Measurements from ENCODE around the gene SLC66A1. TPM values are rescaled to one million over a fixed set of nuclear protein-coding genes. Genes with fewer than 3 reads are reported as not detected.
A peak's percentile ranks its signal among the peaks of the same experiment; 100 is the strongest.

The SLC66A1 gene
- total and polyA plus RNA-seq, 9 donors, result 2.4 to 15.2 (median 10.4) TPM

DNA sequence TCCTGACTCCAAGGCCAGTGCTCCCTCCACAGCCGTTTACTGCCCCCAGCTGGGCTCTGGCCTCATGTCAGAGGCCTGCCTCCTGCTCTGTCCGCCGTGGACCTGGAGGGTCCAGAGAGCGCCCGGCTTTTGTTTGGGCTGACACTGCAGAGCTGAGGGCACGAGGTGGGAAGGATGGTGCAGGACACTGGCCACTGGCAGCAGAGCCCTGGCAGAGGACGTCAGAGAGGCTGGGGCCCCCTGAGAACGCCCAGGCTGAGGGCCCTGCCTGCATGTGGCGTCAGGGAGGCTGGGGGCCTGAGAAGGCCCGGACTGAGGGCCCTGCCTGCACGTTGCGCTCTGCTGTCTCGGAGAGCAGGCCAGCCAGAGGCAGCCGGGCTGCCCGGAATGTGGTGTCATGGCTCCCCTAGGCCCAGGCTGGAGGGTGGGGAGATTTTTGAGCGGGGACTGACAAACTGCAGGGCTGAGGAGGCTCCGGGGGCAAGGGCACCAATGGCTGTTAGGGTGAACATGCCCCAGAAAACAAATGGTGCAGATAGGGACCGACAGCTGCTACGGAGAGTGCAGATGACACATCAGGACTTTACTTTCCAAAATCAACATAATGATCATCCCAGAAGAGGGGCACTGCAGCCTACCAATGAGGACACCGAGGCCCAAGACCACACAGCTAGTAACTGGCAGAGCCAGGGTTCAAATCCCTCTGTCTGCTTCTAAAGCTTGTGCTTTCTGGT, 31.7 kb downstream of the SLC66A1 start:
- 72 to 83% (median 79%) methylated on average over 19 to 20 of the region's 20 CpGs for WGBS, 3 donors
- Histone ChIP-seq H3K9me3 (no peaks in the 10 kb centered on the region), H3K36me3 (no peaks in the 10 kb centered on the region), H3K4me3 (no peak overlapping the region), H3K27me3 (no peaks in the 10 kb centered on the region), H3K4me1 (ENCODE audit: insufficient read depth) (peaks cover 17% of the 10 kb centered on the region), H3K27ac (no peak overlapping the region)
- DNase-seq, result no peak
- intact Hi-C loops (cut with DNase I), result loop anchor here in 3 of 4 donors (5.0 kb wide), 2 partner anchors 44 to 309 kb away; no protein-coding TSS in a partner anchor
- TF ChIP-seq POLR2A (IDR thresholded peaks at IDR 0.05) (no peak), EP300 (IDR thresholded peaks at IDR 0.05) (no peak)
- TF ChIP-seq, protein P1, sequence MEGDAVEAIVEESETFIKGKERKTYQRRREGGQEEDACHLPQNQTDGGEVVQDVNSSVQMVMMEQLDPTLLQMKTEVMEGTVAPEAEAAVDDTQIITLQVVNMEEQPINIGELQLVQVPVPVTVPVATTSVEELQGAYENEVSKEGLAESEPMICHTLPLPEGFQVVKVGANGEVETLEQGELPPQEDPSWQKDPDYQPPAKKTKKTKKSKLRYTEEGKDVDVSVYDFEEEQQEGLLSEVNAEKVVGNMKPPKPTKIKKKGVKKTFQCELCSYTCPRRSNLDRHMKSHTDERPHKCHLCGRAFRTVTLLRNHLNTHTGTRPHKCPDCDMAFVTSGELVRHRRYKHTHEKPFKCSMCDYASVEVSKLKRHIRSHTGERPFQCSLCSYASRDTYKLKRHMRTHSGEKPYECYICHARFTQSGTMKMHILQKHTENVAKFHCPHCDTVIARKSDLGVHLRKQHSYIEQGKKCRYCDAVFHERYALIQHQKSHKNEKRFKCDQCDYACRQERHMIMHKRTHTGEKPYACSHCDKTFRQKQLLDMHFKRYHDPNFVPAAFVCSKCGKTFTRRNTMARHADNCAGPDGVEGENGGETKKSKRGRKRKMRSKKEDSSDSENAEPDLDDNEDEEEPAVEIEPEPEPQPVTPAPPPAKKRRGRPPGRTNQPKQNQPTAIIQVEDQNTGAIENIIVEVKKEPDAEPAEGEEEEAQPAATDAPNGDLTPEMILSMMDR (IDR thresholded peaks at IDR 0.05), result no peak

DNA sequence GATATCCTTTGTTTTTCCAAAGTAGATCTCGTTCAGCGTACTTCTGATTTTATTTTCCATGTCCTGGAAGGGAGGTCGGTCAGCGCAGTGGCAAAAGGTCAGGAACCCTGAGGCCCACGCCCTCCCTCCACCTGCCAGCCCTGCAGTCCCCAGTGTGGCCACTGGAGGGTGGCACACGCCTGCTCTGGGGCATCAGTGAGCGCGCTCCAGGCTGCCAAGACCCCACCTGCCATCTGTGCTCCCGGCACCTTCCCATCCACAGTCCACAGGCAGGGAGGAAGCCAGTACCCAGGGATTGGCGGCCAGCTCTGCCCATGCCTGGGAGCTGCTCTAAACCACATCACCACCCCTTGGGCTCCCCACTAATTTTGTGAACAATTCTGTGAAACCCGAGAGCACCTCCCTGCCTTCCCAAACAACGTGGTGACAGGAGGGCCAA, 32.3 kb downstream of the SLC66A1 start:
- H3K4me1 ChIP-seq (ENCODE audit: insufficient read depth), result peaks cover 20% of the 10 kb centered on the region

DNA sequence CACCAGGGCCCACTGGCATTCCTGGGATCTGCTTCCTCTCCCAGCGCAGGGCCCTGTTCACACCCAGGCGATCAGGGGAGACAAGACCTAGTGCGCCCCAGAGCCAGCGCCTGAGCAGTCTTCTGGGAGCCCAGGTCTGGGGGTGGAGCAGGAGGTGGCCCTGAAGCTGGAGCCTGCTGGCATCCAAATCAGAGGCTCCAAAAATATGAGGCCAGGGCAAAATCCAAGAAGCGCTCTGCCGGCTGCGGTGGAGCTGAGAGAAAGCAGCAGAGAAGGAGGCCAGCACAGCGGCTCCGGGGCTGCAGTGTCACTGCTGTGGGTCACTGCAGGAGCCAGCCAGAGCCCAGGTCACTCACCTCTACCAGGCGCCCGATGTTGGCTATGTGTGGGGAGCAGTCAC, 32.7 kb downstream of the SLC66A1 start:
- H3K36me3 ChIP-seq, result no peaks in the 10 kb centered on the region
- TF ChIP-seq, protein P1 (IDR thresholded peaks at IDR 0.05), result no peak
- TF ChIP-seq EP300 (IDR thresholded peaks at IDR 0.05), result no peak
- no peak for TF ChIP-seq POLR2A (IDR thresholded peaks at IDR 0.05)
- no peak overlapping the region for H3K4me3 ChIP-seq
- H3K27me3 ChIP-seq, result no peaks in the 10 kb centered on the region
- no peaks in the 10 kb centered on the region for H3K9me3 ChIP-seq
- intact Hi-C loops (cut with DNase I), result loop anchor here (5.0 kb wide), 3 partner anchors 42 to 312 kb away; no protein-coding TSS in a partner anchor
- DNase-seq, result no peak
- H3K4me1 ChIP-seq (ENCODE audit: insufficient read depth), result peaks cover 21% of the 10 kb centered on the region
- H3K27ac ChIP-seq, result no peak overlapping the region
- 89 to 95% (median 92%) methylated on average over 10 to 11 of the region's 11 CpGs for WGBS, 3 donors

More for the DNA sequence above, 32.3 kb downstream of the SLC66A1 start:
- intact Hi-C loops (cut with DNase I), result loop anchor here in 3 of 4 donors (5.0 kb wide), 2 partner anchors 43 to 308 kb away; no protein-coding TSS in a partner anchor
- WGBS, 3 donors, result 52 to 67% (median 54%) methylated on average over 12 of the region's 12 CpGs
- Histone ChIP-seq H3K9me3 (no peaks in the 10 kb centered on the region), H3K27me3 (no peaks in the 10 kb centered on the region), H3K27ac (no peak overlapping the region), H3K4me3 (no peak overlapping the region), H3K36me3 (no peaks in the 10 kb centered on the region)
- TF ChIP-seq EP300 (IDR thresholded peaks at IDR 0.05), result no peak
- TF ChIP-seq, protein P1 (IDR thresholded peaks at IDR 0.05), result peak; percentile 68 to 92 (median 91)
- TF ChIP-seq POLR2A (IDR thresholded peaks at IDR 0.05), result peak; percentile 7
- DNase-seq, result peak; percentile 65 to 82 (median 78)

DNA sequence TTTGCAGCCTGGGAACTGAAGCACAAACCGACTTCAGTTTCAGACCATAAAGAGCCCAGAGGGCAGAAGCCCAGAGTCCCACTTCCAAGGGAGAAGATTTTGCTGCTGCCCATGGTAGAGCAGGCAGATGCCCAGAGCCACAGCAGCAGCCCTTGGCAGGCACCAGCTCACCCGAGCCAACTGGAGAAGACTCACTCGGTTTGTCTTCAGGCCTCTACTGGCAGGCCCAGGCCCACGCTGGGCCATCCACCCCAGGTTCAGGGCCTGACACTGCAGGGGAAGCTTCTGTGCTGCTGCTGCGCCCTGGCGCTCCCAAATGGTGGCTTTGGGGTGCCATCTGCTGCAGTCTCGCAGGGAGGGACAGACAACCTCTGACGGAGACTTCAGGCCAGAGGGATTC, 33.3 kb downstream of the SLC66A1 start:
- Histone ChIP-seq H3K27me3 (no peaks in the 10 kb centered on the region), H3K4me1 (ENCODE audit: insufficient read depth) (peaks cover 21% of the 10 kb centered on the region), H3K4me3 (no peak overlapping the region), H3K9me3 (no peaks in the 10 kb centered on the region), H3K27ac (no peak overlapping the region), H3K36me3 (no peaks in the 10 kb centered on the region)
- TF ChIP-seq EP300 (IDR thresholded peaks at IDR 0.05) (no peak), POLR2A (IDR thresholded peaks at IDR 0.05) (no peak)
- TF ChIP-seq, protein P1 (IDR thresholded peaks at IDR 0.05), result no peak
- WGBS, 3 donors, result 88 to 91% (median 91%) methylated on average over 8 of the region's 8 CpGs
- intact Hi-C loops (cut with DNase I), result loop anchor here in 1 of 4 donors (5.0 kb wide), 1 partner anchor 312 kb away; no protein-coding TSS in a partner anchor
- no peak for DNase-seq
